Neutrophil (primary cell): ENCODE results near the gene VAV3.

Source experiments
- H3K27ac ChIP-seq: fragments of 200-600 bp; sonication (generic); 2 replicates; pipeline ENCODE4 v1.5.1; 2016; ENCODE audit warnings: mild to moderate bottlenecking, moderate library complexity
- H3K27me3 ChIP-seq: fragments of 200-600 bp; sonication (generic); 2 replicates; pipeline ENCODE4 v1.6.0; 2016; ENCODE audit warnings: mild to moderate bottlenecking
- H3K36me3 ChIP-seq: fragments of 200-600 bp; sonication (generic); 2 replicates; pipeline ENCODE4 v1.5.1; 2017
- H3K4me1 ChIP-seq, 2 experiments: fragments of 200-600 bp in 1 of 2; sonication (generic) in 1 of 2; 1 replicate in 1 of 2; 2 replicates in 1 of 2; pipeline versions ENCODE4 v1.5.1 to v1.6.1; 2013 to 2016; ENCODE audit warnings: low read depth in 1 of 2, low read length in 1 of 2, mild to moderate bottlenecking in 1 of 2, moderate library complexity in 1 of 2; ENCODE audit not compliant: control insufficient read depth in 1 of 2, insufficient read depth in 1 of 2
- H3K4me3 ChIP-seq, 2 experiments: fragments of 200-600 bp in 1 of 2; sonication (generic) in 1 of 2; 1 replicate in 1 of 2; 2 replicates in 1 of 2; pipeline ENCODE4 v1.5.1; 2013 to 2016; ENCODE audit warnings: low read depth in 1 of 2, low read length in 1 of 2, mild to moderate bottlenecking in 1 of 2, moderate library complexity in 1 of 2
- H3K9me3 ChIP-seq: fragments of 200-600 bp; sonication (generic); 2 replicates; pipeline ENCODE4 v1.5.1; 2016
- CTCF ChIP-seq: fragments of 200-600 bp; sonication (generic); IDR thresholded peaks from 2 replicates; pipeline ENCODE4 v1.5.1; 2016; ENCODE audit warnings: antibody characterized with exemption

VAV3 gene

GRCh38 chr1:107547363-107548155, 417.4 kb downstream of the VAV3 start:
- no peaks in the 10 kb centered on the region for H3K27me3 ChIP-seq
- no peaks in the 10 kb centered on the region for H3K36me3 ChIP-seq
- no peak overlapping the region for H3K4me3 ChIP-seq
- H3K4me1 ChIP-seq: no peaks in the 10 kb centered on the region
- TF ChIP-seq CTCF: no peak
- H3K9me3 ChIP-seq: no peaks in the 10 kb centered on the region
- no peak overlapping the region for H3K27ac ChIP-seq

- no peak overlapping the region for H3K4me3 ChIP-seq
- H3K27me3 ChIP-seq: no peaks in the 10 kb centered on the region
- H3K27ac ChIP-seq: no peak overlapping the region
- H3K36me3 ChIP-seq: no peaks in the 10 kb centered on the region
- no peaks in the 10 kb centered on the region for H3K4me1 ChIP-seq
- no peak for TF ChIP-seq CTCF
- no peaks in the 10 kb centered on the region for H3K9me3 ChIP-seq
Measured at GRCh38 chr1:107546576-107546975, 418.4 kb downstream of the VAV3 start.

- Histone ChIP-seq H3K9me3 (no peaks in the 10 kb centered on the region), H3K27me3 (no peaks in the 10 kb centered on the region), H3K27ac (no peak overlapping the region), H3K36me3 (no peaks in the 10 kb centered on the region), H3K4me3 (no peak overlapping the region), H3K4me1 (no peaks in the 10 kb centered on the region)
- no peak for TF ChIP-seq CTCF
Measured at GRCh38 chr1:107545879-107546278, 419.1 kb downstream of the VAV3 start.

- H3K36me3 ChIP-seq: no peaks in the 10 kb centered on the region
- H3K4me3 ChIP-seq: no peak overlapping the region
- H3K4me1 ChIP-seq: no peaks in the 10 kb centered on the region
- H3K27me3 ChIP-seq: no peaks in the 10 kb centered on the region
- H3K9me3 ChIP-seq: no peaks in the 10 kb centered on the region
- no peak overlapping the region for H3K27ac ChIP-seq
- TF ChIP-seq CTCF: no peak
Measured at GRCh38 chr1:107545056-107545577, 419.9 kb downstream of the VAV3 start.

GRCh38 chr1:107544285-107544684, 420.7 kb downstream of the VAV3 start:
- Histone ChIP-seq H3K27ac (no peak overlapping the region), H3K36me3 (no peaks in the 10 kb centered on the region), H3K9me3 (no peaks in the 10 kb centered on the region), H3K27me3 (no peaks in the 10 kb centered on the region), H3K4me3 (no peak overlapping the region), H3K4me1 (no peaks in the 10 kb centered on the region)
- TF ChIP-seq CTCF: no peak
